ENCODE measurements around the gene EOLA1.
"Not testable (repeated sequence)": the region's sequence is repeated elsewhere in the genome, so short reads cannot be mapped to it uniquely, and the experiment has no call there.

- not testable (repeated sequence) for TF ChIP-seq TAF1 (IDR thresholded peaks at IDR 0.05; ENCODE audit: low read depth); SMC3 (conservative IDR thresholded peaks at IDR 0.05; ENCODE audit: poor library complexity)
Measured at GRCh38 chrX:149551939-149552248, 11.1 kb downstream of the EOLA1 start.

All from neural cell (in vitro differentiated cells).